GM10248 (cell line): ENCODE measurements around the gene GRIK5.

ENCODE experiments used
- CTCF ChIA-PET: fragments of 300-600 bp; sonication (Branson Sonifier 250); formaldehyde crosslinking; extraction: SDS; loops from one replicate; lab custom pipeline; 2021; ENCODE audit warnings: antibody characterized with exemption; lab: Yijun Ruan, JAX
- POLR2A ChIA-PET: fragments of 350-650 bp; sonication (Branson Sonifier 250); formaldehyde crosslinking; extraction: SDS; loops from one replicate; lab custom pipeline; 2020; ENCODE audit warnings: antibody characterized with exemption; lab: Yijun Ruan, JAX
- DNase-seq: peaks from one replicate; pipeline ENCODE4 v3.0.0; 2012; ENCODE audit errors: extremely low spot score
- TF ChIP-seq, protein P1 (sequence below): IDR thresholded peaks from 2 replicates; pipeline ENCODE4 v1.5.1; 2012; ENCODE audit warnings: mild to moderate bottlenecking, low read depth; ENCODE audit errors: extremely low read depth, missing control alignments, control extremely low read depth

The GRIK5 gene

DNA sequence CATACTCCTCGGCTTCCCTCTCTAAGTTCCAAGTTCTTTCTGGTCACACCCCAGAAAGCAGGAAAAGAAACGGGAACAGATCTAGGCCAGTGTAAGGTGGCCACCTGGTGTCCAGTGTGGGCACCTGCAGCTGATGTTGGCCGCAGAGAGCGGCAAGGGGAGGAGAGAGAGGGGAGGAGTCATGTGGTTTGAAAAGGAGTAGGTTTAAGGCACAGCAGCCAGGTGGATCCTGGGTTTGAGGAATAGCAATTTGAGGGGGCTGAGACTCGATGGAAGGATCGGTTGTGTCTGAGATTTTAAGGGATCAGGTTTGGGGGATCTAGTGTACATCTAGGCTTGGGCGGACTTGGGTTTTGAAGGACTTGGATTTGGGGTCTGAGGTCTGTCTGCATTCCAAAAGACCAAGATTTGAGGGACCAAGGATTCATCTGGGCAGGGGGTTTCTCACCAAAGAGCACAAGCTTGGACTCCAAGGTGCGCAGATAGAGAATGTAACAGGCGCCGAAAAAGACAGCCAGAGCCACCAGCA is 112.1 kb downstream of the GRIK5 start:
- peak; percentile 86 for DNase-seq
- TF ChIP-seq, protein P1, sequence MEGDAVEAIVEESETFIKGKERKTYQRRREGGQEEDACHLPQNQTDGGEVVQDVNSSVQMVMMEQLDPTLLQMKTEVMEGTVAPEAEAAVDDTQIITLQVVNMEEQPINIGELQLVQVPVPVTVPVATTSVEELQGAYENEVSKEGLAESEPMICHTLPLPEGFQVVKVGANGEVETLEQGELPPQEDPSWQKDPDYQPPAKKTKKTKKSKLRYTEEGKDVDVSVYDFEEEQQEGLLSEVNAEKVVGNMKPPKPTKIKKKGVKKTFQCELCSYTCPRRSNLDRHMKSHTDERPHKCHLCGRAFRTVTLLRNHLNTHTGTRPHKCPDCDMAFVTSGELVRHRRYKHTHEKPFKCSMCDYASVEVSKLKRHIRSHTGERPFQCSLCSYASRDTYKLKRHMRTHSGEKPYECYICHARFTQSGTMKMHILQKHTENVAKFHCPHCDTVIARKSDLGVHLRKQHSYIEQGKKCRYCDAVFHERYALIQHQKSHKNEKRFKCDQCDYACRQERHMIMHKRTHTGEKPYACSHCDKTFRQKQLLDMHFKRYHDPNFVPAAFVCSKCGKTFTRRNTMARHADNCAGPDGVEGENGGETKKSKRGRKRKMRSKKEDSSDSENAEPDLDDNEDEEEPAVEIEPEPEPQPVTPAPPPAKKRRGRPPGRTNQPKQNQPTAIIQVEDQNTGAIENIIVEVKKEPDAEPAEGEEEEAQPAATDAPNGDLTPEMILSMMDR: peak; percentile 88
- CTCF ChIA-PET: interaction anchor here (0.9 to 4.3 kb wide), 15 partner anchors 11 to 205 kb away, joined by 3 to 32 read pairs (median 5); partner anchors contain the start of genes ERFL and RPS19
- POLR2A ChIA-PET: interaction anchor here (1.9 to 3.9 kb wide), 2 partner anchors 85 to 98 kb away, joined by 4 to 13 read pairs; partner anchors contain the start of gene RPS19

- CTCF ChIA-PET: interaction anchor here (0.9 to 4.3 kb wide), 18 partner anchors 10 to 204 kb away, joined by 3 to 32 read pairs (median 5); partner anchors contain the start of genes ERFL and RPS19
- TF ChIP-seq, protein P1: no peak
- POLR2A ChIA-PET: interaction anchor here (0.6 to 3.9 kb wide), 2 partner anchors 85 to 92 kb away, joined by 3 to 13 read pairs; no protein-coding TSS in a partner anchor
- no peak for DNase-seq
Measured at GRCh38 chr19:41957161-41957837, 112.7 kb downstream of the GRIK5 start.

- no peak for DNase-seq
- POLR2A ChIA-PET: interaction anchor here (0.6 to 3.9 kb wide), 2 partner anchors 84 to 92 kb away, joined by 3 to 13 read pairs; no protein-coding TSS in a partner anchor
- TF ChIP-seq, protein P1: no peak
- CTCF ChIA-PET: interaction anchor here (1.0 to 4.3 kb wide), 12 partner anchors 9 to 161 kb away, joined by 3 to 32 read pairs (median 4); partner anchors contain the start of genes ERFL and RPS19
Measured at GRCh38 chr19:41956621-41957020, 113.4 kb downstream of the GRIK5 start.

DNA sequence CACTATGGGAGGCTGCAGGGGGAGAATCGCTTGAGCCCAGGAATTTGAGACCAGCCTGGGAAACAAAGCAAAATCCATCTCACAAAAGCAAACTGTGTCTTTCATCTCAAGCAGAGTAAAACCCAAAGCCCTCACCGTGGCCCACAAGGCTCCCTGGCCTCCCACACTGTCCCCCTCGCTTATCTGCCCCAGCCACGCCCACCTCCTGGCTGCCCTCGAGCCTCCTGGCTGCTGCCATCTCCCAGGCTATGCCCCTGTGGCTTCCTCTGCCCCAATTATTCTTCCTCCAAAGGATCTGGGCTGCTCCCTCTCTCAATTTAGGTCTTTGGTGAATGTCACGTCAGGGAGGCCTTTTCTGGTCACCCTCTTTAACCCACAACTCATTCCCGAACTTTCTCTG is 114.5 kb downstream of the GRIK5 start:
- POLR2A ChIA-PET: no interaction called here
- CTCF ChIA-PET: interaction anchor here (1.0 to 4.3 kb wide), 3 partner anchors 19 to 83 kb away, joined by 3 to 32 read pairs (median 4); no protein-coding TSS in a partner anchor
- no peak for DNase-seq
- TF ChIP-seq, protein P1: no peak

- ChIA-PET POLR2A (no interaction called here), CTCF (interaction anchor here (0.6 to 3.7 kb wide), 13 partner anchors 9 to 117 kb away, joined by 3 to 52 read pairs (median 4); partner anchors contain the start of genes CD79A and ERFL)
- peak; percentile 85 for DNase-seq
- TF ChIP-seq, protein P1: peak; percentile 99
Measured at GRCh38 chr19:41951686-41952172, 118.3 kb downstream of the GRIK5 start.
